CD1c-positive myeloid dendritic cell (primary cell): ENCODE measurements around the gene HOXA4.

Source experiments
- DNase-seq: peaks from one replicate; pipeline ENCODE4 v3.0.0-alpha.2; 2016; ENCODE audit errors: extremely low spot score

The HOXA4 gene

DNA sequence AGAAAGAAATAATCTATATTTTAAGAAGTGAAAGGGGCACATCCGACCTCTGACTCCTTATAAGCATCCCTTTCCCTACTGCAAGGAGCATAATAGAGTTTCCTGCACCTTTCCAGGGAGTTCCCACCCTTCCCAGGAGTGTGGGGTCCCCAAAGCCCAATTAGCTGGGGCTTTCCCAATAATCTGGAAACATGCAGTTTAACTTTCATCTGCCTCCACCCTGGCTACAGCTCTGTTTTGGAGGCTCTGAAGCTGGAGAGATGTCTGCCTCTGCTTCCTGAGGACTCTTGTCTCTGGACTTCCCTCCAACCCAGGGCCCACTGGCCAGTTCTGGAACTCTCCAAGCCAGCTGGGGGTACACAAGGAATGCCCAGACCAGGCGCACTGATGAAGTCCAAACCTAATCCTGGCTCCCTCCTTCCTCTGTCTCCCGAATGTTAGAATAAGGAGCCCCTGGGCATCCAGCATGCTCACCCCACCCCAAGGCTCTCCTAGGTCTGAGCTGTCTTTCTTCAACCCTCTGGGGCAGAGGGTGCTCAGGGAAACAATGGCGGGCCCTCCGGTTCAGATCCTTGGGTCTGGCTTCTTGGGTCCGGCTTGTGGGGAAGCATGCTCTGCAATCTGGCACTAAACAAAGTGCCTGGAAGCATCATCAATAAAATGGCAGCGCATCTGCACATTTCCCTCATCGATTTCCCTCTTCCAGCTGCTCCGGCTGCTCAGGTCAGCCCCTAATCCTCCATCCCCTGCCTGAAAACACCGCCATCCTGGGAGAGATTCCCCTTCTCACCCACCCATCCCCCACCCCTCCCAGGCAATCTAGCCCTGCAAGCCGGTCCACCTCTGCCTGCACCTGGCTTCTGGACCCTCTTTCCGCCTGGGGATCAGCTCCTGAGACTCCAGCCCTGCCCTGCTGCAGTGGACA, 13.3 kb downstream of the HOXA4 start:
- DNase-seq: no peak

DNA sequence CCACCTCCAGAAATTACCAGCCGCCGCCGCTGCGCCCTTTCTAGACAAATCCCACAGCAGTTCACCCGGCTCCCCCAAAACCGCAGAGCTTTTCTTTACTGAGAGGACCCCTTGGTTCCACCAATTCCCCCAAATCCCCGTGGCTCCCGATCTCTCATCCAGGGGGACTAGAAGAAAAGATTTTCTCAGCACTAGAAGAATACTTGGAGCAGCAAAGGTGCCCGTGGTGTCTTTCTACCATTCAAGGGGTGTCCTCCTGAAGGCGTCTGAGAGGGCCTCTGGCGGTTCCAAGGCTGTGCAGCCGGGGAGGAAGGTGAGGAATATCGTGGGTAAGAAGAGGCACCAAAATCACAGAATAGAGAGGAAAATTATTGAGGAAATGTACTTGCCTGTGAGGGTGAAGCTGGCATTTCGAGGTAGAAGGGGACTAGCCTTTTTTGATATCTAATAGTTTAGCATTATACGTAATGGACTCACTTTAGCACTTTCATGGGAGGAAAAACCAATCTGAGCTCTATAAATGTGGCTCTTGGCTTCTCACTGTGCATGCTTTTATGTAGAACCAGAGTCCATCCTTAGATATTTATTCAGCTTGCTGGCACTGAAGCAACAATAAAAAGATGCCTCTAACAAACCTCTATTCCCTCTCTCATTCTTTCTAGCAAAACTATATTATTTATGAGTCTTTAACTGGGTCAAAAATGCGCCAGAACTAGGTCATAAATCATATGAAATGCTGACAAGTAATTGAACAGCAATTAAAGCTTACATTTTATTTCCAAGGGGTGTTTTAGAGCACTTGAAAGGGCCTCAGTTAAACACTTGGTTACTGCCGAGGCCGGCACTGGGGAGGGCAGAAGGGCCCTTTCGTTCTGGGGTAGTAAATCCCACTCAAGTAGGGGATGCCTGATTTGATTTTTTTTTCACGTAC, 14.3 kb downstream of the HOXA4 start:
- DNase-seq: no peak

DNA sequence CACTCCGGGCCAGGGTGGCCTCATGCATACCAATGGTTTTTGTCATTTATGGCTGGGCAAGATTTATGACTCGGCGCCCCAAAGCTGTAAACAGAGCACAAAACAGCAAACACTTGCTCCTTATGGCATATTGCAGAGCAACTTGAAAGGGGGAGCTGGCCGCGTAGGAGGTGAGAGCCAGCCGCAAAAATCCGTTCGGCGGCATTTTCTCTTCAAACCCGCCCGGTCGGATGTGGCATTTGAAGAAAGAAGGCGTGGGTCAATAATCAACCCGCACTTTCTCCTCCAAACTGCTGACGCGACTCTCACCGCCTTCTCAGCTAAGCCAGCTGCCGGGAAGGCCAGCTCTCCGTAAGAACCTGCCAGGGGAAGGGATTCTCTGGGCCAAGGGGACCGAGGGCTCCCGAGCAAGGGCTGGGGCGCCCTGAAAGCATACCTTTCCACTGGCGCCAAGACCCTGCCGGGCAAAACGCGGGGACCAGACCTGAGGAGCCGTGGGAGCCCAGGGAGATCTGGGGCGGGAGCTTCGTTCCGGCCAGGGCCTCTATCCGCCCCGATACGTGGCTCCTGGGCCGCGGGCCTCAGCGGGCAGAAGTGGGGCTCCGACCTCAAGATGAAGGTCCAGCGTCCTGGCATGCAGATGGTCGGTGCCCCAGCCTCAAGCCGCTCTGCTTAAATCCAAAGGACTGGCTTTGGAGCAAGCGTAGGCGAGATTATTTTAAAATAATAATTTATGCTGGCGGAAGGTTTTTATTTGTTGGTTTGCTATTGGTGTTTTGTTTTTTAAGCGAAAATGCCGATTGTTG, 15.1 kb downstream of the HOXA4 start:
- DNase-seq: no peak

DNA sequence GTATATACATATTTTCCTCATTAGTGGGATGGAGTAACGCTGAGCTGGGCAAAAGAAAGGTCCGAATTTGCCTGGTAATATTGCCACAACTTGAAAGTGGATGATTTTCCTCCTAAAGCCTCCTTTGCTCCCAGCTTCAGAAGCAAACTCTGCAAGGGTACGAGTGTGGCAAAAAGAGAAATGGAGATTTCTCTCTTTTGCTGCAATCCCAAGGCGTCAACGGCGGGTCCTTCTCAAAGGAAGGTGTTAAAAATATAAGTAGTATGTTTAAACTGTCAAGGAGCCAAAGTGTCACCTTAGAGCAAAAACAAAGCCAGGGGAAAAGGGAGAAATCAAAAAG, 15.7 kb downstream of the HOXA4 start:
- DNase-seq: no peak

DNA sequence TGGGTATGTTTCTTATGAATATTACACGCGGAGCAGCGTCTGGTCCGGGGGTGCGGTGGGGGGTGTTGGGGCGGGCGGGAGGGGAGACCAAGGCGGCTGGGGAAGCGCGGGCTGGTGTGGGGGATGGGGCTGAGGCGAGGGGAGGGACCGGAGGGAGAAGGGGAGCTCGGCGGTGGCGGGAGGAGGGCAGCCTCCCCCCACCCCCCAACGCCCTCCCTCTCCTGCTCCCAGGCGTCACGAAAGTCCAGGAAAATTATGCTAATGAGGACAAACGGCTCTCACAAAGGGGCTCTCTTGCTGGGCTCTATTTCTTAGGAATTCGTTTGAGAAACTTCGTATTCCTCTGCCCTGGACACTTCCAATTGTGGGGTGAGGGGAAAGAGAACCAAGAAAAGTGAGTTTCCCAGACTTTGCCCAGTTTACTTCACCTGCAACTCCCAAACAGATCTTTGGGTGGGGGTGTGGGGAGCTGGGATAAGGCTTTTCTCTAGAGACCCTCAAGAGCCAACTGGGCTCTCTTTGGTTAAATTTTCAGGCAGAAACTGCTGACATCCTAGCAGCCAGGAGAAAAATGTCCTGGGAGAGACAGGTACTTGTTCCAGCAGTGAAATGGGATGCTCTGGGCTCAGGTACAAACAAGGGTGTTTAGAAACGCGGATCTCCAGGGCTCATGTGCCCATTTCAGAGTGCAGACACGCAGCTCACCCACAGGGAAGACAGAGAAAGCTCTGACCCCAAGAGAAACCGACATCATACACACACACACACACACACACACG, 16.4 kb downstream of the HOXA4 start:
- no peak for DNase-seq

DNA sequence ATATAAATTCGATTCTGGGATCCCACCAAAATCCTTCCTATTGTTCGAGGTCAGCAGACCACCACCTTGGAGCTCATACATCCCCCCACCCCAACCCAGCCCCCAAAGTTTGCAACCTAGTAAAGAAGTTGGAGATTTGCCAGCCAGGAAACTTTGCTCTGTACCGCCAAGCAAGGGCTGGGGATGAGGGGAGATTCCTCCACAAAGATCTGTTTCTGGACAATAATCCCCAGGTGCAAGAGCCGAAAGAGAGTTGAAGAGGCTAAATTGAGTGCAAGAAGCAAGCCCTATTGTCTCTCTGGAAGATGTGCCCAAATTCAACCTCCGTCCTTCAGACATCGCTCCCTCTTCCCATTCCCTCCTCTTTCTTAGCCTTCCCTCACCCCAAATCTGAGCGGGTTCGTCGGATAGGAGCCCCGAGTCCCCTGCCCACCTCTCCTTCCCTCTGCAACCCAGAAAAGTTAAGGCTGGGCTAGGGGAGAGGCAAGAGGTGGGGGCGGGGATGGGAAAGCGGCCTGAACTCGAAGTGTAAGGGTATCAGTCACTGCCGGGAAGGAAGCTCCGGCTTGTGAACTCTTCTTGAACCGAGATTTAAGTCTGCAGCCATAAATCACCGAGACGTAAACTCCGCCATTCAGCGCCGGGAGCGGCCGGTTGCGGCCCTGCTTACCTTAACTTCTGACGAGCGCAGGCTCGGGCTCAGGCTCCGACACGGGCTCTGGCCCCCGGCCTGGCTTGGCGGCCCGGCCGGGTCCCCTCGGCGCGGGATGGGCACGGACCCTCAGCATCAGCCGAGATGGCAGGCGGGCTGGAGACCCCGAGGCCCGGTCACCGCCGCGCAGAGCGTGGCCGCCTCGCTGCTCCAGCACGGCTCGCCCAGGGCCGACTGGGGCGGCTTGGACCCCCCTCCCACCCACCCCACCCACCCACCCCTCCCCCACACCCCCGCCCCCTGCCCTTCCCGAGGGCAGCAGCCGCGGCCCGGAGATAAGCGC, 17.3 kb downstream of the HOXA4 start:
- no peak for DNase-seq

DNA sequence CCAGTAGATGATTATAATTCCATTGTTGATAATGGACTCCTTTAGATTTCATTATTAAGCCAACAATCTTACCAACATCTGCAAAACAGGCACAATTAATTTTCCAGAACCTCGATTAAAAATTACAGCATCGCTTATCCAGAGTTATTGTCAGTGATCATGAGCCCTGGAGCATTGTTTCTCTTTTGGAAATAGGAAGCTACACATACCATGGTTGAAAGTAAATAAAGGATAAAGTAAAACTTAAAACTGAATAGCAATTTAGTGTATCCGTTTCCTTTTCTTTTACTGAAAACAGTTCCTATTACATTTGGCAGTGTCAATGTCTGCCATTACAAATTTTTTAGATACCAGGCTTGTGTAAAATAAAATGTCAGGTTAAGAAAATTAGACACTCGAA, 18.2 kb downstream of the HOXA4 start:
- DNase-seq: no peak

DNA sequence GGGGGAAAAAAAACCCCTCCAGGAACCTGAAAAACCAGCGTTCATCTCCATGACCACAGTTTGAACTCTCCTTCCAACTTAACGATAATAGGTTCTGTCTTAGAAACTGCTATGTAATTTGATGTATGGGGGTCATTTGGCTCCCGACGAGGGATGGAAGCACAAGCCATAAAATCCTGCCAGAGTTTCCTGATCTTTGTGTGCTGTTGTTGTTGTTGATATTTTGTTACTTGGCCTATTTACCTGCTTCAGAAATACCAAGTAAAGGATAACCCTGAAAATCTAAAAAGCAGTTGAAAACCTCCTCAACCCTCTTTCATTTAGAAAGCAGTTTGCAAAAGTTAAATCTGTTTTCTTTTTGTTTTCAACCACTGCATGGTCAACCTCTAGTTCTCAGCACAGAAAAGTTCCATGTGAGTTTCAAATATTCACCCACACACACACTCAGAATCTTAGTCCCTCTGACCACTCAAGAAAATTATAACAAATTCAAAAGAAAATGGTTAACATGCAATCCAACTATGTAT, 18.7 kb downstream of the HOXA4 start:
- no peak for DNase-seq

DNA sequence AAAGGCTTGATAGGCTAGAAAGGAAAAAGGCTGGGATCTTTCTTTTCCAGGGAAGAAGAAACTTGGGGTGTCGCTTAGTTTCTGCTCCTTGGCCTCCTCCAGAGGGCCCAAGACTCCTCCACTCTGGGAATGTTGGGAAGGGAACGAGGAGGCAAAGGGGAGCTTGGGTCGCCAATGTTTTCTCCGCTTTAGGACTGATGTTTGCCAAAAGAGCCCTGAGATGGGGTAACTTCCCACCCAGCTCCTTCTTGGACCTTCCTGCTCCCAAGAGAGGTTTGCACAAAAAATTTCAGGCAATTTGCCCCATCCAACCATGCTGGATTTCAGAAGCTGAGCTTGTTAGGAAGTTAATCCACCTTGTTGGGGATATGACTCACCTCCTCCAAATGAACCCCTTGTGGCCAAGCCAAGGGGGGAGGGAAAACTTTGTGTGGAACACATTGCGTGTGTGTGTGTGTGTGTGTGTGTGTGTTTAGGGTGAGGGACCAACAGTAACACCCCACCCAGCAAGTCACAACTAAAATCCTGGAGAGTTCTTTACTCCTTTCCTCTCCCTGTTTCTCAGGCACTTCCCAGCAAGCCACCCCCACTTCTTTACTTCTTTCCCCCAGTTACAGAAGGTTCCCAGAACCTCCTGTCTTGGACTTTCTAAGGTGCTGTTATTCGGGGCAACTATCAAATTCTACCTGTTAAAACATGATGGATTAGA, 19.4 kb downstream of the HOXA4 start:
- no peak for DNase-seq

DNA sequence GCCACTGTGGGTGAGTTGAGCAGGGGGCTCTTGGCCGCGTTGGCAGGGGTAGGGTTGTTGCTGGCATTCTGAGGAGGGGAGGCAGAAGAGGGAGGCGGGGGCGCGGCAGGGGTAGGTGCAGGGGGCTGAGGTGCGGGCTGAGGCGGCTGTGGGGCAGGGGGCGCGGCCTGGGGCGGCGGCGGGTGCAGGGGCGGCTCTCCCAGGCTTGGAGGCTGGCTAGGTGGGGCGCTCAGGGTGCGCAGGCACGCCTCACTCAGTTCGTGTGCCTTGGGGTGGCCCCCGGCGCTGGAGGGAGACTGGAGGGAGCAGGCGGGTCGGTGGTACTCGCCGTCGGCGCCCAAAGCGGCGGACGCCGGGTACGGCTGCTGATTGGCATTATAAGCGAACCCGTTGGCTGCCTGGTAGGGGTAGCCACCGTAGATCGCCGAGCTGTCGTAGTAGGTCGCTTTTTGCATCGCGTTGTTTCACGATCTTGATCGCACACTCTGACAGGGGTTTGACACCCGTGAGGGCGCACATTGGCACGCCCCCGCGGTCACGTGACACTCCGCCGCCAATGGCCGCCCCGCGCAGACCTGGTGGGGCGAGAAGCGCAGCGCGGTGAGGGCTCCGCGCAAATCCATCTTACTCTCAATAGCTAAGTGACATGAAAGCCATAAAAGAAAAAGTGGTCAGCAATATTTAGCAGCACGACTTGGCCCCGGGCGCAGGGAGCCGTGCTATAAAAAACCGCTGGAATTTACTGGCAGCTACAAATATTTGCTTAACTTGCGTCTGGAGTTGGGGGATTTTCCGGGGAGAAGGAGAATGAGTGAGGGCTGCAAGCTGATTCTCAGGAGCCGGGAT, 20.1 kb downstream of the HOXA4 start:
- DNase-seq: no peak

DNA sequence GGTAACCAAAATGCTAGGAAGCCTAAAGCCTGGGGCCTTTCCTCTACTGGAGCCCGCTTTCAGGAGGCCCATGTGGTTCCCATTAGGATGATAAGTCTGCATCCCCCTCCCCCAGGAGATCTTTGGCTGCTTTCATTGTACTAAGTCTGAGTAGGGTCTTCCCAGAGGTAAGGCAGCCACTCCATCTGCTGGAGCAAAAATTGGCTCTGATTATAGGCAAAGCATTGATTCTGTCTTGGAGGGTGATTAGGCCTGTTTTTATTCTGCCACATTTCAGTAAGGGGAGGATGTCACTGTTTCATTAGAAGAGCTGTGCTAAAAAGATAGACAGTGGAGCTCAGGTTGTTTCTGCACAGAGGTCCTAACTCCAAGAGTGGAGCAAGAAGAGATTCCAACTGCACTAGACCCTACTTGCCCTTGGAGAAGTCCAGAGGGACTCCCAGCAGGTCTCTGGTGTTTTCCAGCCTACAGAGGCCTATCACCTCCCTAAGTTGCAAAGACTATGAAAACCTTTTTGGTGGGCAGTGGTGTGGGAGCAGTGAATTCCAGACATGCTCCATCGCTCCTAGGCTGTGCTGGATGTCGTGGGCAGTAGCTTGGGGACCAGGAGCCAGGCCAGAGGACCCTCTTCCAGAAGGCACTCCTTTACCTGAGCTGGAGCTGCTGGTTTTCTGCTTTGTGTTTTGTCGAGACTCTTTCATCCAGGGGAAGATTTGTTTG, 20.9 kb downstream of the HOXA4 start:
- DNase-seq: no peak

DNA sequence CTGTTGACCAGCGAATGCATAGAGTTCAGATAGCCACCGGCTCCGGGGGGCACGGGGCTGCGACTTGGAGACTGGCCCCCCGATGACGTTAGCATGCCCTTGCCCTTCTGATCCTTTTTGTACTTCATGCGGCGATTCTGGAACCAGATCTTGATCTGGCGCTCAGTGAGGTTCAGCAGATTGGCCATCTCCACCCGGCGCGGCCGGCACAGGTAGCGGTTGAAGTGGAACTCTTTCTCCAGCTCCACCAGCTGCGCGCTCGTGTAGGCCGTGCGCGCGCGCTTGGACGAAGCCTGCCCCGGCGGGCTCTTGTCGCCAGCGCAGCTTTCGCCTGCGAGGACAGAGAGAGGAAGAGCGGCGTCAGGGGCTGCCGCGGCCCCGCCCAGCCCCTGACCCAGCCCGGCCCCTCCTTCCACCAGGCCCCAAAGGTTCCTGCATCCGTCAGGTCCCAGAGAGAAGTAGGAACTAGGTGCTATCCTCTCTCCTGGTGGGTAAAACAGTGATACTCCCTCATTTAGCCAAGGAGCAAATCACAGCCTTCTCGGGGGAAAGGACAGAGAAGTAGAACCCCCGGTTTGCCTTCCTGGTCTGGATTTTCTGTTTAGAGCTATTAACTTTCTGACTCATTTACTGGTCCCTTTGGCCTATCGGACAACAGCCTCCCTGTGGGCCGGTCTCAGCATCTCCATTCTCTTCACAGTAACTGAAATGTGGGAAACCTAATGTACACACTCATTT, 22.0 kb downstream of the HOXA4 start:
- no peak for DNase-seq

DNA sequence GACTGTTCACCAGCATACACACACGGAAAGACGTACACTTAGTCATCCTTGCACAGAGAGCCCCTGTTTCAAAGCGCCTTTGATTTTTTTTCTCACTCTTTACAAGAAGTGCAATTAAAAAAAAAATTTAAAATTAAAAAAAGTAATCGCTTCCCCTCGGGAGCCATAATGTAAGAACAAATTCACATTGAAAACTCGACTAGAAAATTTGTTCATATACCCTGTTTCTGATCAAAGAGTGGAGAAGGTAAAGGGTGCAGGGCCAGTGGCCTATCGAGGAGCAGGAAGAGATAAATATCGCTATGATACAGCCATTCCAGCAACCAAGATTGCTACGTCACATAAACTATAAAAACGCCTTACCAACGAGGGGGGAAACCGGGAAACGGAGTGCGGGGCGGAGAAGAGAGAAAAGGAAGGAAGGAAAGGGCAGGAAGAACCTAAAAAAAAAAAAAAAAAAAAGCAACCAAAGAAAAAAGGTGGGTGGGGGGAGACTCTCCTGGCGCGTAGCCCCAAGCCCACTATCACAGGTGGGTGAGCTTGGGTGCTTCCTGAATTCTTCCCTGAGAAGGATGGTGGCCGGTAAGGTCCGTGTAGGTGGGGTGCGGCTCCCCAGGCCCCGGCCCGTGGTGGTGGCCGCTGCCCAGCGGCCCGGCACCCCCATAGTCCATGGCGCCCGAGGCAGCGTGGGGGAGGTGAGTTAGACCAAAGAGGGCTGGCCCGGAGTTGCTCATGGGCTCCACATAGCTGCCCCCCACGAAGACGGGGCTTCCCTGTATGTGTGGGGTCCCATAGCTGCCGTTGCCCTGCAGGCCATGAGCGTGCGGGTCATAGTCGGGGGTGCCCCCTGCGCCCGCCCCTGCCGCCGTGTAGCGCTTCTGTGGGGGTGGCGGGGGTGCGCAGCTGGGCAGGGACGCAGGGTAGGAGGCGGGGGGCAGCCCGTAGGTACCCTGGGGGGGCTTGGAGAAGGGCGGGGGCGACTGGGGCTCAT, 22.9 kb downstream of the HOXA4 start:
- no peak for DNase-seq

DNA sequence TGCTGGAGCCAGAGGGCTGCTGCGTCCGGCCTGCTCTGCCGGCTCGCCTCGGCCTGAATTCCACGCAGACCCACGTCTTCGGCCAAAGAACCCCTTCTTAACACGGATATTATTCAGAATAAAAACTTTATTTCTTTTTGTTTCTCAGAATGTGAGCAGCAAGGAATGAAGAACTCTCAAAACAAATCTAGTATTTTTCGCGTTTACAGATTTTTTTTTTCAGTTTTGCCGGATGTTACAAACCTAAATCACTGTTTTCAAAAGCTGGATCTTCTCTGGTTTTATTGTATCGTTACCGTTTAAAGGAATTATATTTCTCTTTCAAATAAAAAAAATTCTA, 23.7 kb downstream of the HOXA4 start:
- DNase-seq: no peak

DNA sequence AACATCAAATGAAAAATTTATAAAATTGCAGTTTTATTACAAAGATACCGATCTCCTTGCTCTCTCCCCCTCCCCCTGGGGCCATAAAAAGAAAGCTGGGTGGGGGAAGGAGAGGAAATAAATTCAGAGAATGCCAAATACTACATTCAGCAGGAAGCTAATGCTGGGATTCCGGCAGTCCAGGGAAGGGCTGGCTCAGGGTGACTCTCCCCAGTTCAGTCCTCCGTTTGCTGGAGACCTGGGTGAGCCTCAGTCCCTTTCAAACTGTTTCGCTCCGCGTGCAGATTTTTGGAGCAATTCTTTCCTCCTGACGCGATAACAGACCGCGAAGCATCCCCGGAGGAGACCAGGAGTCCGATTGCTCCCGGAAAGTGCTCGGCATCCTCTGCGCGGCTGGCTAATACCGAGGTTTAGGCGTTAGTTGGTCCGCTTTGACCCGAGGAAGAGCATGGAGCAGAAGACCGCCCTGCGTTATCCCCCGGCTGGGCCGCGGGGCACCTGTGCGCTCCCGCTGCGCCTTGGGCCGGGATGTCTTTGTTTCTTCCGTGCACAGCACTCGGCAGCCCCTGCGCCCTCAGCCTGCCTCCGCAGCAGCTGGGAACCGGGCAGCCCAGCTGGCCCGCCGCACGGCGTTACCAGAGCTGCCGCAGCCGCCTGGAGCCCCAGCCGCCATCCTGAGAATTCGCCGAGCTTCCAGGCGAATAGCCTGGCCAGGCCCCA, 24.2 kb downstream of the HOXA4 start:
- DNase-seq: no peak
